ENCODE measurements around the gene PHETA2.

DNA sequence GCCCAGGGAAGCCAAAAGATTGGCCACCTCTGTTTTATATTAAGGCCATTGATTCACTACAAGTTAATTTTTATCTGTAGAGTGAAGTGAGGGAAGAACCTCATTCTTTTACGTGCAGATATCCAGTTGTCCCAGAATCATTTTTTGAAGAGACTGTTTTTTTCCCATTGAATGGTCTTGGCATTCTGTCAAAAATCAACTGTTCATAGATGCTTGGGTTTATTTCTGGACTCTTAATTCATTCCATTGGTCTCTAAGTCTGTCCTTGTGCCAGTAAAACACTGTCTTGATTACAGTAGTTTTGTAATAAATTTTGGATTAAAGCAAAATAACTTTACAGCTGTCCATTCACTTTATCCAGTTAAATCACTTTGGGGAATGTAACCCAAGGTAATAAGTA is 48.6 kb upstream of the PHETA2 start:
- no peak for TF ChIP-seq MXI1 (IDR thresholded peaks at IDR 0.05; ENCODE audit: borderline replicate concordance, low read depth, low read length)
- TF ChIP-seq, protein P1, sequence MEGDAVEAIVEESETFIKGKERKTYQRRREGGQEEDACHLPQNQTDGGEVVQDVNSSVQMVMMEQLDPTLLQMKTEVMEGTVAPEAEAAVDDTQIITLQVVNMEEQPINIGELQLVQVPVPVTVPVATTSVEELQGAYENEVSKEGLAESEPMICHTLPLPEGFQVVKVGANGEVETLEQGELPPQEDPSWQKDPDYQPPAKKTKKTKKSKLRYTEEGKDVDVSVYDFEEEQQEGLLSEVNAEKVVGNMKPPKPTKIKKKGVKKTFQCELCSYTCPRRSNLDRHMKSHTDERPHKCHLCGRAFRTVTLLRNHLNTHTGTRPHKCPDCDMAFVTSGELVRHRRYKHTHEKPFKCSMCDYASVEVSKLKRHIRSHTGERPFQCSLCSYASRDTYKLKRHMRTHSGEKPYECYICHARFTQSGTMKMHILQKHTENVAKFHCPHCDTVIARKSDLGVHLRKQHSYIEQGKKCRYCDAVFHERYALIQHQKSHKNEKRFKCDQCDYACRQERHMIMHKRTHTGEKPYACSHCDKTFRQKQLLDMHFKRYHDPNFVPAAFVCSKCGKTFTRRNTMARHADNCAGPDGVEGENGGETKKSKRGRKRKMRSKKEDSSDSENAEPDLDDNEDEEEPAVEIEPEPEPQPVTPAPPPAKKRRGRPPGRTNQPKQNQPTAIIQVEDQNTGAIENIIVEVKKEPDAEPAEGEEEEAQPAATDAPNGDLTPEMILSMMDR (conservative IDR thresholded peaks at IDR 0.05; ENCODE audit: low read depth, low read length): no peak
- no peak for TF ChIP-seq POLR2A (IDR thresholded peaks at IDR 0.05; ENCODE audit: low read depth, low read length)
- TF ChIP-seq ELK1 (IDR thresholded peaks at IDR 0.05; ENCODE audit: borderline replicate concordance, low read depth, low read length): no peak
- TF ChIP-seq BHLHE40 (IDR thresholded peaks at IDR 0.05; ENCODE audit: low read depth, low read length): no peak
- TF ChIP-seq FOS (IDR thresholded peaks at IDR 0.05; ENCODE audit: low read depth, low read length): no peak
- TF ChIP-seq RFX5 (IDR thresholded peaks at IDR 0.05; ENCODE audit: low read depth, low read length): no peak

Data from IMR-90 (cell line).